Measurements from ENCODE around the gene AK3.
"Not testable (repeated sequence)": the region's sequence is repeated elsewhere in the genome, so short reads cannot be mapped to it uniquely, and the experiment has no call there.

Gene AK3

DNA sequence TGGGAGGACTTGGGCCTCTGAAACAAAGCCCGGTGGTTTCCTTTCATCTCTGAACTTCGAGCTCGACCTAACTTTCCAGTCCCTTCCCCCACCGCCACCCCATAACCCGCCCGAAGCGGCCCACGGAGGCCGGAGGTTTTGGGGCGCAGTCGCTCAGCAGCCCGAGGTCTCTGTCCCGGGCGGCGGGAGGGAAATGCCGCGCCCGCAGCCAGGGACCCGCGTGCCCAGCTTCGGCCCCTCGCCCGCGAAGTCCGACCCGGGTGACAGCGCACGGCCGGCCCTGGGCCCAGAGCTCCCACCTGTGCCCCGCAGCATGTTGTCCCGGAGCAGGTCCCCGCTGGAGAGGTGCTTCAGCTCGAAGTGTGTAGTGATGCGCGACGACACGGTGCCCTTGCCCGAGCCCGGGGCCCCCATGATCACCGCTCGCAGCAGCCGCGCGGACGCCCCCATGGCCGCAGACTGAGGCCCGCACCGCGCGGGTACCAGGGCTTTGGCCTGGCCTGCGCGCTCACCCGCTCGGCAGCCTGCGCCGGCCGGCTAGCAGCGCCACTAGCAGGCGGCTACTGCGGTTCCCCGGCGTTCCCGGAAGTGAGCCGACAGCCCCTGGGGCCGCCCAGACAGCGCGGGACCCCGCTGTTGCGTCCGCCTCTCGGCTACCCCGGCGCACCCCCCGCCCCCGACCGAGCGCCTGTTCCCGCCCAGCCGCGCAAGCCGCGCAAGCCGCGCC is at the start of gene AK3:
Gene AK3, minus strand, starts transcription at position 565 of the 727 bp plus-strand sequence. Its CDS starts 115 bp downstream, at position 450.
- H3K9me3 ChIP-seq, result no peaks in the 10 kb centered on the region
- TF ChIP-seq, protein P1, sequence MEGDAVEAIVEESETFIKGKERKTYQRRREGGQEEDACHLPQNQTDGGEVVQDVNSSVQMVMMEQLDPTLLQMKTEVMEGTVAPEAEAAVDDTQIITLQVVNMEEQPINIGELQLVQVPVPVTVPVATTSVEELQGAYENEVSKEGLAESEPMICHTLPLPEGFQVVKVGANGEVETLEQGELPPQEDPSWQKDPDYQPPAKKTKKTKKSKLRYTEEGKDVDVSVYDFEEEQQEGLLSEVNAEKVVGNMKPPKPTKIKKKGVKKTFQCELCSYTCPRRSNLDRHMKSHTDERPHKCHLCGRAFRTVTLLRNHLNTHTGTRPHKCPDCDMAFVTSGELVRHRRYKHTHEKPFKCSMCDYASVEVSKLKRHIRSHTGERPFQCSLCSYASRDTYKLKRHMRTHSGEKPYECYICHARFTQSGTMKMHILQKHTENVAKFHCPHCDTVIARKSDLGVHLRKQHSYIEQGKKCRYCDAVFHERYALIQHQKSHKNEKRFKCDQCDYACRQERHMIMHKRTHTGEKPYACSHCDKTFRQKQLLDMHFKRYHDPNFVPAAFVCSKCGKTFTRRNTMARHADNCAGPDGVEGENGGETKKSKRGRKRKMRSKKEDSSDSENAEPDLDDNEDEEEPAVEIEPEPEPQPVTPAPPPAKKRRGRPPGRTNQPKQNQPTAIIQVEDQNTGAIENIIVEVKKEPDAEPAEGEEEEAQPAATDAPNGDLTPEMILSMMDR (IDR thresholded peaks at IDR 0.05), result no peak
- peak within 1 kb of the TSS; percentile 71 to 91 for H3K4me3 ChIP-seq (ENCODE audit: low read depth in 1 of 2, low read length in 1 of 2)
- H3K27me3 ChIP-seq, result peaks cover 6% of the 10 kb centered on the region
- H3K4me1 ChIP-seq (ENCODE audit: control insufficient read depth in 1 of 2, insufficient read depth in 1 of 2, low read depth in 1 of 2, low read length in 1 of 2), result peaks cover 16 to 23% of the 10 kb centered on the region in 2 experiments
- H3K27ac ChIP-seq, result peak within 1 kb of the TSS; percentile 53
- no peaks in the 10 kb centered on the region for H3K36me3 ChIP-seq

DNA sequence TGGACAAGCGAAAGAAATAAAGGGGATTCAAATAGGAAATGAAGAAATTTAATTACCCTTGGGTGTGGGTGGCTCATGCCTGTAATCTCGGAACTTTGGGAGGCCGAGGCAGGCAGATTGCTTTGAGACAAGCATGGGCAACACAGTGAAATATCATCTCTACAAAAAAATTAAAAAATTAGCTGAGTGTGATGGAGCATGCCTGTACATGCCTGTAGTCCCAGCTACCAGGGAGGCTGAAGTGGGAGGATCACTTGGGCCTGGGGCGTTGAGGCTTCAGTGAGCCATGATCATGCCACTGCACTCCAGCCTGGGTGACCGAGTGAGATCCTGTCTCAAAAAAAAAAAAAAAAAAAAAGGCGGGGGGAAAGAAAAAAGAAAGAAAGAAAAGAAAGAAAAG is 47.7 kb upstream of the AK3 start:
- no peaks in the 10 kb centered on the region for H3K9me3 ChIP-seq
- TF ChIP-seq, protein P1 (IDR thresholded peaks at IDR 0.05), result no peak
- H3K27ac ChIP-seq, result no peak overlapping the region
- no peaks in the 10 kb centered on the region for H3K36me3 ChIP-seq
- H3K4me1 ChIP-seq (ENCODE audit: control insufficient read depth in 1 of 2, insufficient read depth in 1 of 2, low read depth in 1 of 2, low read length in 1 of 2), result peaks cover 14 to 18% of the 10 kb centered on the region in 2 experiments
- H3K27me3 ChIP-seq, result peaks cover 28% of the 10 kb centered on the region
- H3K4me3 ChIP-seq (ENCODE audit: low read depth in 1 of 2, low read length in 1 of 2), result no peak overlapping the region

DNA sequence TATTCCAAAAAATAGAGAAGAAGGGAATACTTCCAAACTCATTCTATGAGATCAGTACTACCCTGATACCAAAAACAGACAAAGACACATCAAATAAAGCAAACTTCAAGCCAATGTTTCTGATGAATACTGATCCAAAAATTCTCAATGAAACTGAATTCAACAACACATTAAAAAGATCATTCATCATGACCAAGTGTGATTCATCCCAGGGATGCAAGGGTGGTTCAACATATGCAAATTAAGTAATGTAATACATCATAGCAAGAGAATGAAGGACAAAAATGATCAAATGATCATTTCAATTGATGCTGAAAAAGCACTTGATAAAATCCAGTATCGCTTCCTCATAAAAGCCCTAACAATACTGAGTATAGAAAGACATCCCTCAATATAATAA is 46.9 kb upstream of the AK3 start:
- Histone ChIP-seq H3K27me3 (peaks cover 28% of the 10 kb centered on the region), H3K4me3 (ENCODE audit: low read depth in 1 of 2, low read length in 1 of 2) (no peak overlapping the region), H3K9me3 (no peaks in the 10 kb centered on the region), H3K36me3 (no peaks in the 10 kb centered on the region), H3K4me1 (ENCODE audit: control insufficient read depth in 1 of 2, insufficient read depth in 1 of 2, low read depth in 1 of 2, low read length in 1 of 2) (peaks cover 6 to 10% of the 10 kb centered on the region in 2 experiments), H3K27ac (no peak overlapping the region)
- TF ChIP-seq, protein P1 (IDR thresholded peaks at IDR 0.05), result no peak

DNA sequence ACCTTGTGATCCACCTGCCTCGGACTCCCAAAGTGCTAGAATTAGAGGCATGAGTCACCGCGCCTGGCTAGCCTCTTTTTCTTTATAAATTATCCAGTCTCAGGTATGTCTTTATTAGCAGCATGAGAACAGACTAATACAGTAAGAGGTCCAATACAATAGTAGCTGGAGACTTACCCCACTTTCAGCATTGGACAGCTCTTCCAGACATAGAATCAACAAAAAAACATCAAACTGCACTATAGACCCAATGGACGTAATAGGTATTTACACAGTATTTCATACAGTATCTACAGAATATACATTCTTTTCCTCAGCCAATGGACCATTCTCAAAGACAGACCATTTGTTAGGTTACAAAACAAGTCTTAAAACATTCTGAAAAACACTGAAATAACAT is 45.6 kb upstream of the AK3 start:
- H3K9me3 ChIP-seq, result no peaks in the 10 kb centered on the region
- H3K4me3 ChIP-seq (ENCODE audit: low read depth in 1 of 2, low read length in 1 of 2), result no peak overlapping the region
- peaks cover 0 to 2% of the 10 kb centered on the region in 2 experiments for H3K4me1 ChIP-seq (ENCODE audit: control insufficient read depth in 1 of 2, insufficient read depth in 1 of 2, low read depth in 1 of 2, low read length in 1 of 2)
- H3K36me3 ChIP-seq, result no peaks in the 10 kb centered on the region
- no peak overlapping the region for H3K27ac ChIP-seq
- TF ChIP-seq, protein P1 (IDR thresholded peaks at IDR 0.05), result no peak
- peaks cover 23% of the 10 kb centered on the region for H3K27me3 ChIP-seq

DNA sequence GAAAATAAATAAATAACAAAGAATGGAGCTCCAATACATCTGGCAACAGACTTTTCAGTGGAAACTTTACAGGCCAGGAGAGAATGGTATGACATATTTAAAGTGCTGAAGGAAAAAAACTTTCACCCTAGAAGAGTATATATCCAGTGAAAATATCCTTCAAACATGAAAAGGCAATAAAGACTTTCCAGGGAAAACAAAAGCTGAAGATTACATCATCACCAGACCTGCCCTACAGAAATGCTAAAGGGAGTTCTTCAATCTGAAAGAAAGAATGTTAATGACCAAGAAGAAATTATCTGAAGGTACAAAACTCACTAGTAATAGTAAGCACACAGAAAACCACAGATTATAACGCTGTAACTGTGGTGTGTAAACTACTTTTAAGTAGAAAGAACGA is 43.4 kb upstream of the AK3 start:
- no peaks in the 10 kb centered on the region for H3K9me3 ChIP-seq
- H3K27me3 ChIP-seq, result peaks cover 2% of the 10 kb centered on the region
- no peak overlapping the region for H3K27ac ChIP-seq

DNA sequence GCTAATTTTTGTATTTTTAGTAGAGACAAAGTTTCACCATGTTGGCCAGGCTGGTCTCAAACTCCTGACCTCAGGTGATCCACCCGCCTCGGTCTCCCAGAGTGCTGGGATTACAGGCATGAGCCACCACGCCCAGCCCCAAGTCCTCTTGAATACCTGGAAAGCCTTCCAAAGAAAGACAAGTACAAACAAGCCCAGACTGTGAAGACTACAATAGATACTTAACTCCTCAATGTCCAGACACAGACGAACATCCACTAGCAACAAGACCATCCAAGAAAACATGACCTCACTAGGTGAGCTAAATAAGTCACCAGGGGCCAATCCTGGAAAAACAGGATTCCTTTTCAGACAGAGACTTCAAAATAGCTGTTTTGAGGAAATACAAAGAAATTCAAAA is 42.2 kb upstream of the AK3 start:
- not testable (repeated sequence) for H3K27me3 ChIP-seq; H3K4me3 ChIP-seq (ENCODE audit: low read depth in 1 of 2, low read length in 1 of 2); H3K4me1 ChIP-seq (ENCODE audit: control insufficient read depth in 1 of 2, insufficient read depth in 1 of 2, low read depth in 1 of 2, low read length in 1 of 2); H3K36me3 ChIP-seq; H3K9me3 ChIP-seq; H3K27ac ChIP-seq

More for the DNA sequence above, 43.4 kb upstream of the AK3 start:
- TF ChIP-seq, protein P1 (IDR thresholded peaks at IDR 0.05), result no peak
- no peaks in the 10 kb centered on the region for H3K36me3 ChIP-seq
- no peak overlapping the region for H3K4me3 ChIP-seq (ENCODE audit: low read depth in 1 of 2, low read length in 1 of 2)
- H3K4me1 ChIP-seq (ENCODE audit: control insufficient read depth in 1 of 2, insufficient read depth in 1 of 2, low read depth in 1 of 2, low read length in 1 of 2), result peaks cover 8 to 9% of the 10 kb centered on the region in 2 experiments
